Measurements from ENCODE around the gene PPARD. TPM values are rescaled to one million over a fixed set of nuclear protein-coding genes. Genes with fewer than 3 reads are reported as not detected.
A peak's percentile ranks its signal among the peaks of the same experiment; 100 is the strongest.

PPARD gene
- total and polyA plus RNA-seq, 2 of the 13 experiments (the other 11 are each of a cell fraction or from before 2014, with no cell fraction given), result 6.1 to 13.3 TPM

DNA sequence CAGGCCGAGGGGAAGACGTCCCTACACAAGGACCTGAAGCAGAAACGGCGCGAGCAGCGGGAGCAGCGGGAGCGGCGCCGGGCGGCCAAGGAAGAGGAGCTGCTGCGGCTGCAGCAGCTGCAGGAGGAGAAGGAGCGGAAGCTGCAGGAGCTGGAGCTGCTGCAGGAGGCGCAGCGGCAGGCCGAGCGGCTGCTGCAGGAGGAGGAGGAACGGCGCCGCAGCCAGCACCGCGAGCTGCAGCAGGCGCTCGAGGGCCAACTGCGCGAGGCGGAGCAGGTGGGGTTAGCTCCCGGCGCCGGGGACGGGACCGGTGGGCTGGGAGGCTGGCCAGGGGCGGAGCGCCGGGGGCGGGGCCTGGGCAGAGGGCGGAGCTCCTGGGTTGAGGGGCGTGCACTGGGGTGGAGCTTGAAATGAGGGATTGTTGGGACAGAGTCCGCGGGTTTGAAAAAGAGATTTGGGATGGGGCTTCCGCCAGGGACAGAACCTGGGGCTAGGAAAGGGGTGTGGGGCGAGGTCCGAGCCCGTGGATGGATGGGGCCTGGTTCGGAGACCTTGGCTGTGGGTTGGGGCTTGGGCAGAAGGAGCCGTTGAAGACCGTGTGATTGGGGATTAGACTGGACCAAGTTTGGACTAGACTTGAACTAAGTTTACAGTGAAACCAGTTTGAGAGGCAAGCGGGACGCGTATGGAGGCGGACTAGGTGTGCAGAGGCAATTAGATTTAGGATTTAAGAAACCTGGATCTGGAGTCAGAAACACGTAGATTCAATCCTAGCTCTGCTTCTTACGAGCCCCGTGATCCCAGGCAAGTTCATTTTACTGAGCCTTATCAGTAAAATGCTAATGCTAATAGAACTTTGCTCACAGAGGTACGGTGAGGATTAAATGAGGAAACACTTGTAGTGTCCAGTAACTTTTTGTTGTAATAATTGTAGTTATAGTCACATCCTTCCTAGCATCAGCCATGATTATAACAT, 23.9 kb upstream of the PPARD start (continued):
- TF ChIP-seq RORA (CRISPR knock-in tag; IDR thresholded peaks at IDR 0.05) (no peak), KDM3A (CRISPR knock-in tag; IDR thresholded peaks at IDR 0.05; ENCODE audit: low read depth) (peak; percentile 92), RFX1 (IDR thresholded peaks at IDR 0.05) (no peak), REXO4 (CRISPR knock-in tag; IDR thresholded peaks at IDR 0.05; ENCODE audit: borderline replicate concordance) (no peak), AGO2 (optimal IDR thresholded peaks at IDR 0.05; ENCODE audit: low read depth, low read length) (peak; percentile 78), ZNF510 (CRISPR knock-in tag; IDR thresholded peaks at IDR 0.05; ENCODE audit: low read depth) (0 out of 2 replicates have a peak, but pooled peaks have one; percentile 79), YEATS2 (CRISPR knock-in tag; IDR thresholded peaks at IDR 0.05; ENCODE audit: borderline replicate concordance) (0 out of 2 replicates have a peak, but pooled peaks have one; percentile 37), ZNF713 (CRISPR knock-in tag; IDR thresholded peaks at IDR 0.05) (0 out of 2 replicates have a peak, but pooled peaks have one; percentile 39), TOE1 (CRISPR knock-in tag; IDR thresholded peaks at IDR 0.05) (no peak; the same call in 1 of the 2 replicates), JUNB (CRISPR knock-in tag; IDR thresholded peaks at IDR 0.05; ENCODE audit: borderline replicate concordance) (no peak), PHF8 (CRISPR knock-in tag; IDR thresholded peaks at IDR 0.05) (peak; percentile 90), HDAC1 (CRISPR knock-in tag; IDR thresholded peaks at IDR 0.05) (no peak), ZNF564 (CRISPR knock-in tag; IDR thresholded peaks at IDR 0.05) (no peak; the same call in 1 of the 2 replicates), GATAD1 (CRISPR knock-in tag; IDR thresholded peaks at IDR 0.05) (peak; percentile 37; the same call in 1 of the 2 replicates), DMAP1 (CRISPR knock-in tag; IDR thresholded peaks at IDR 0.05) (peak; percentile 60), ZNF768 (CRISPR knock-in tag; IDR thresholded peaks at IDR 0.05) (peak; percentile 58; the same call in 1 of the 2 replicates), ATF1 (CRISPR knock-in tag; IDR thresholded peaks at IDR 0.05) (no peak), XBP1 (CRISPR knock-in tag; IDR thresholded peaks at IDR 0.05) (no peak), MTA1 (CRISPR knock-in tag; IDR thresholded peaks at IDR 0.05; ENCODE audit: borderline replicate concordance) (peak; percentile 79; the same call in 1 of the 2 replicates), REPIN1 (CRISPR knock-in tag; IDR thresholded peaks at IDR 0.05; ENCODE audit: borderline replicate concordance, low read depth) (no peak; the same call in 1 of the 2 replicates), TOPORS (CRISPR knock-in tag; IDR thresholded peaks at IDR 0.05) (0 out of 2 replicates have a peak, but pooled peaks have one; percentile 74), ZNF256 (CRISPR knock-in tag; conservative IDR thresholded peaks at IDR 0.05) (no peak), IKZF1 (IDR thresholded peaks at IDR 0.05) (no peak), ZNF343 (CRISPR knock-in tag; IDR thresholded peaks at IDR 0.05) (peak; percentile 92), THYN1 (CRISPR knock-in tag; IDR thresholded peaks at IDR 0.05; ENCODE audit: borderline replicate concordance, low read depth) (no peak), KLF13 (CRISPR knock-in tag; IDR thresholded peaks at IDR 0.05) (no peak), ZNF75D (CRISPR knock-in tag; IDR thresholded peaks at IDR 0.05; ENCODE audit: borderline replicate concordance) (no peak), MXD4 (CRISPR knock-in tag; IDR thresholded peaks at IDR 0.05) (0 out of 2 replicates have a peak, but pooled peaks have one; percentile 28), ZNF850 (CRISPR knock-in tag; conservative IDR thresholded peaks at IDR 0.05) (no peak), GLI4 (CRISPR knock-in tag; IDR thresholded peaks at IDR 0.05; ENCODE audit: borderline replicate concordance) (peak; percentile 93), NFIB (CRISPR knock-in tag; IDR thresholded peaks at IDR 0.05; ENCODE audit: borderline replicate concordance) (no peak), U2AF2 (IDR thresholded peaks at IDR 0.05; ENCODE audit: low read depth, low read length) (no peak)
- TF ChIP-seq, protein P1, sequence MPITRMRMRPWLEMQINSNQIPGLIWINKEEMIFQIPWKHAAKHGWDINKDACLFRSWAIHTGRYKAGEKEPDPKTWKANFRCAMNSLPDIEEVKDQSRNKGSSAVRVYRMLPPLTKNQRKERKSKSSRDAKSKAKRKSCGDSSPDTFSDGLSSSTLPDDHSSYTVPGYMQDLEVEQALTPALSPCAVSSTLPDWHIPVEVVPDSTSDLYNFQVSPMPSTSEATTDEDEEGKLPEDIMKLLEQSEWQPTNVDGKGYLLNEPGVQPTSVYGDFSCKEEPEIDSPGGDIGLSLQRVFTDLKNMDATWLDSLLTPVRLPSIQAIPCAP (CRISPR knock-in tag; IDR thresholded peaks at IDR 0.05; ENCODE audit: low read depth), result 0 out of 2 replicates have a peak, but pooled peaks have one; percentile 78

Measured in HepG2 (cell line).